ENCODE measurements around the gene PCDHA1. TPM values are rescaled to one million over a fixed set of nuclear protein-coding genes. Genes with fewer than 3 reads are reported as not detected.

Gene PCDHA1
- total and polyA plus RNA-seq, 2 of the 13 experiments (the other 11 are each of a cell fraction or from before 2014, with no cell fraction given): not detected

DNA sequence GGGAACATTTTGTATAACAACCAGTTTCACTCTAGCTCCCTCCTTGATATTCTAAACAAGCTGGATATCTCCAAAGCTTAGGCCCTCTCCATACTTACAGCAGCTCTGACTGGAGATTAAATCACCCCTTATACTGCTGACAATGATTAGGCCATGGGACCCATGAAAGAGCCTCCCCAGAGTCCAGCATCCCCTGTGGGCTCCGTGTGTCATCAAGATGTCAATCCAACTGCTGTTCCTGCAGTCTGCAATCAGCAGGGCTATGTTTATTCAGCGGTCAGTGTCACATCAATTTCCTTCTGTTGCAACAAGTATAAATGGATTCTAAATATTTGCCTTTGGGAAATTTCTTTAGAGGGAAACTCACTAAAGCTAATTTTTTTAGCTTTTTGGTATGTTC, 206.9 kb downstream of the PCDHA1 start:
- 0% methylated on average over 2 of the region's 2 CpGs for WGBS (ENCODE audit: low lambda C conversion rate)
- in situ Hi-C loops (cut with HindIII; ENCODE audit: extremely low pct_ligation_motif_present, low pct_unique_long_range_greater_than_20kb): no loop called here

More for the DNA sequence above, 206.9 kb downstream of the PCDHA1 start:
- Histone ChIP-seq H3K27ac (ENCODE audit: extremely low read length, insufficient read depth, low read length) (no peak overlapping the region), H3K9me3 (ENCODE audit: low read length) (no peaks in the 10 kb centered on the region), H3K27me3 (ENCODE audit: control insufficient read depth in 1 of 2, insufficient read depth in 2 of 2, low read length in 2 of 2) (peaks cover 0 to 3% of the 10 kb centered on the region in 2 experiments; a peak in 1 of 5 replicates), H2AFZ (ENCODE audit: low read length) (no peak overlapping the region), H3K9ac (ENCODE audit: insufficient read depth, low read depth, low read length) (no peak overlapping the region), H3K79me2 (ENCODE audit: insufficient read depth, low read length) (no peaks in the 10 kb centered on the region), H3K4me3 (replicated peaks in 1 of 3; ENCODE audit: insufficient read depth in 1 of 3, low read depth in 2 of 3, low read length in 3 of 3) (no peak overlapping the region), H3K36me3 (replicated peaks in 1 of 2; ENCODE audit: control insufficient read depth in 1 of 2, insufficient read depth in 2 of 2, low read length in 2 of 2) (no peaks in the 10 kb centered on the region), H3K4me1 (ENCODE audit: insufficient read depth, low read length) (no peaks in the 10 kb centered on the region), H3K4me2 (ENCODE audit: low read depth, low read length) (no peak overlapping the region), H4K20me1 (ENCODE audit: insufficient read depth, low read length) (no peaks in the 10 kb centered on the region)
- intact Hi-C loops (cut with micrococcal nuclease; ENCODE audit: unreplicated experiment): no loop called here
- CTCF ChIA-PET (ENCODE audit: low intra/inter-chr PET ratio, low total read pairs): no interaction called here
- TF ChIP-seq KAT7 (CRISPR knock-in tag; IDR thresholded peaks at IDR 0.05; ENCODE audit: borderline replicate concordance) (no peak), ZNF572 (CRISPR knock-in tag; IDR thresholded peaks at IDR 0.05) (no peak), SMC3 (IDR thresholded peaks at IDR 0.05; ENCODE audit: low read length) (no peak), ZNF569 (CRISPR knock-in tag; IDR thresholded peaks at IDR 0.05; ENCODE audit: borderline replicate concordance) (no peak), HOXA7 (CRISPR knock-in tag; IDR thresholded peaks at IDR 0.05) (no peak), NFRKB (IDR thresholded peaks at IDR 0.05) (no peak), ZNF589 (CRISPR knock-in tag; conservative IDR thresholded peaks at IDR 0.05) (no peak)
- TF ChIP-seq, protein P1, sequence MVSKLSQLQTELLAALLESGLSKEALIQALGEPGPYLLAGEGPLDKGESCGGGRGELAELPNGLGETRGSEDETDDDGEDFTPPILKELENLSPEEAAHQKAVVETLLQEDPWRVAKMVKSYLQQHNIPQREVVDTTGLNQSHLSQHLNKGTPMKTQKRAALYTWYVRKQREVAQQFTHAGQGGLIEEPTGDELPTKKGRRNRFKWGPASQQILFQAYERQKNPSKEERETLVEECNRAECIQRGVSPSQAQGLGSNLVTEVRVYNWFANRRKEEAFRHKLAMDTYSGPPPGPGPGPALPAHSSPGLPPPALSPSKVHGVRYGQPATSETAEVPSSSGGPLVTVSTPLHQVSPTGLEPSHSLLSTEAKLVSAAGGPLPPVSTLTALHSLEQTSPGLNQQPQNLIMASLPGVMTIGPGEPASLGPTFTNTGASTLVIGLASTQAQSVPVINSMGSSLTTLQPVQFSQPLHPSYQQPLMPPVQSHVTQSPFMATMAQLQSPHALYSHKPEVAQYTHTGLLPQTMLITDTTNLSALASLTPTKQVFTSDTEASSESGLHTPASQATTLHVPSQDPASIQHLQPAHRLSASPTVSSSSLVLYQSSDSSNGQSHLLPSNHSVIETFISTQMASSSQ (IDR thresholded peaks at IDR 0.05; ENCODE audit: low read depth): no peak
- TF ChIP-seq, protein P1 (CRISPR knock-in tag; IDR thresholded peaks at IDR 0.05; ENCODE audit: borderline replicate concordance): no peak
- TF ChIP-seq, protein P2, sequence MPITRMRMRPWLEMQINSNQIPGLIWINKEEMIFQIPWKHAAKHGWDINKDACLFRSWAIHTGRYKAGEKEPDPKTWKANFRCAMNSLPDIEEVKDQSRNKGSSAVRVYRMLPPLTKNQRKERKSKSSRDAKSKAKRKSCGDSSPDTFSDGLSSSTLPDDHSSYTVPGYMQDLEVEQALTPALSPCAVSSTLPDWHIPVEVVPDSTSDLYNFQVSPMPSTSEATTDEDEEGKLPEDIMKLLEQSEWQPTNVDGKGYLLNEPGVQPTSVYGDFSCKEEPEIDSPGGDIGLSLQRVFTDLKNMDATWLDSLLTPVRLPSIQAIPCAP (CRISPR knock-in tag; IDR thresholded peaks at IDR 0.05; ENCODE audit: low read depth): no peak
- no TSS peak for BruUV-seq (replicated peaks)
- ATAC-seq (no peak), FAIRE-seq (no peak), DNase-seq (ENCODE audit: low spot score) (no peak)
- POLR2A ChIA-PET: no interaction called here
